ENCODE results near the gene HNF4A. TPM values are rescaled to one million over a fixed set of nuclear protein-coding genes. Genes with fewer than 3 reads are reported as not detected.
"Not testable (repeated sequence)": the region's sequence is repeated elsewhere in the genome, so short reads cannot be mapped to it uniquely, and the experiment has no call there.

Gene HNF4A
- total RNA-seq, 1 donor: under 0.01 TPM

- DNase-seq (ENCODE audit: low read depth in 2 of 3, low spot score in 2 of 3): no peak
These were observed 10.8 kb upstream of the HNF4A start for GRCh38 chr20:44344723-44345122.

- DNase-seq (ENCODE audit: low read depth in 2 of 3, low spot score in 2 of 3): no peak
These were observed 10.4 kb upstream of the HNF4A start for GRCh38 chr20:44345147-44345546.

- not testable (repeated sequence) for DNase-seq (ENCODE audit: low read depth in 2 of 3, low spot score in 2 of 3)
These were observed 9.6 kb upstream of the HNF4A start for GRCh38 chr20:44345941-44346340.

GRCh38 chr20:44348168-44348659 is 7.3 kb upstream of the HNF4A start:
- DNase-seq (ENCODE audit: low read depth in 2 of 3, low spot score in 2 of 3): no peak

GRCh38 chr20:44349349-44349748 is 6.2 kb upstream of the HNF4A start:
- DNase-seq (ENCODE audit: low read depth in 2 of 3, low spot score in 2 of 3): no peak

GRCh38 chr20:44350567-44350966 is 4.9 kb upstream of the HNF4A start:
- no peak for DNase-seq (ENCODE audit: low read depth in 2 of 3, low spot score in 2 of 3)

- no peak for DNase-seq (ENCODE audit: low read depth in 2 of 3, low spot score in 2 of 3)
These were observed 461 bp upstream of the HNF4A start for GRCh38 chr20:44354979-44355497.

- DNase-seq (ENCODE audit: low read depth in 2 of 3, low spot score in 2 of 3): no peak
These were observed 839 bp downstream of the HNF4A start for GRCh38 chr20:44356353-44356723.

GRCh38 chr20:44357020-44357419 is 1.5 kb downstream of the HNF4A start:
- DNase-seq (ENCODE audit: low read depth in 2 of 3, low spot score in 2 of 3): no peak

- no peak for DNase-seq (ENCODE audit: low read depth in 2 of 3, low spot score in 2 of 3)
These were observed 2.1 kb downstream of the HNF4A start for GRCh38 chr20:44357555-44358125.

- no peak for DNase-seq (ENCODE audit: low read depth in 2 of 3, low spot score in 2 of 3)
These were observed 3.3 kb downstream of the HNF4A start for GRCh38 chr20:44358776-44359175.

- no peak for DNase-seq (ENCODE audit: low read depth in 2 of 3, low spot score in 2 of 3)
These were observed 4.7 kb downstream of the HNF4A start for GRCh38 chr20:44360221-44360620.

GRCh38 chr20:44361021-44361420 is 5.5 kb downstream of the HNF4A start:
- no peak for DNase-seq (ENCODE audit: low read depth in 2 of 3, low spot score in 2 of 3)

- no peak for DNase-seq (ENCODE audit: low read depth in 2 of 3, low spot score in 2 of 3)
These were observed 7.0 kb downstream of the HNF4A start for GRCh38 chr20:44362466-44362940.

GRCh38 chr20:44364068-44364467 is 8.6 kb downstream of the HNF4A start:
- no peak for DNase-seq (ENCODE audit: low read depth in 2 of 3, low spot score in 2 of 3)

GRCh38 chr20:44364780-44365179 is 9.3 kb downstream of the HNF4A start:
- DNase-seq (ENCODE audit: low read depth in 2 of 3, low spot score in 2 of 3): no peak

GRCh38 chr20:44367746-44368145 is 12.2 kb downstream of the HNF4A start:
- DNase-seq (ENCODE audit: low read depth in 2 of 3, low spot score in 2 of 3): no peak

GRCh38 chr20:44370639-44371218 is 15.2 kb downstream of the HNF4A start:
- DNase-seq (ENCODE audit: low read depth in 2 of 3, low spot score in 2 of 3): no peak

- DNase-seq (ENCODE audit: low read depth in 2 of 3, low spot score in 2 of 3): no peak
These were observed 27.1 kb downstream of the HNF4A start for GRCh38 chr20:44382641-44383040.

GRCh38 chr20:44384423-44385027 is 29.0 kb downstream of the HNF4A start:
- peak; percentile 51 to 80 (median 64) for DNase-seq (ENCODE audit: low read depth in 2 of 3, low spot score in 2 of 3)

GRCh38 chr20:44388466-44389023 is 33.0 kb downstream of the HNF4A start:
- DNase-seq (ENCODE audit: low read depth in 2 of 3, low spot score in 2 of 3): peak; percentile 25 to 52 (median 36)

- no peak for DNase-seq (ENCODE audit: low read depth in 2 of 3, low spot score in 2 of 3)
These were observed 34.4 kb downstream of the HNF4A start for GRCh38 chr20:44389871-44390270.

Data from hematopoietic multipotent progenitor cell (in vitro differentiated cells).